ENCODE results near the gene PFN1.
"Not testable (repeated sequence)": the region's sequence is repeated elsewhere in the genome, so short reads cannot be mapped to it uniquely, and the experiment has no call there.

Gene PFN1

GRCh38 chr17:4945176-4945943 is 3.0 kb downstream of the PFN1 start:
- no peak for DNase-seq

- no peak for DNase-seq
These were observed 3.7 kb downstream of the PFN1 start for GRCh38 chr17:4944554-4945175.

GRCh38 chr17:4944163-4944553 is 4.2 kb downstream of the PFN1 start:
- no peak for DNase-seq

GRCh38 chr17:4942760-4943508 is 5.4 kb downstream of the PFN1 start:
- DNase-seq: no peak

GRCh38 chr17:4941319-4941610 is 7.1 kb downstream of the PFN1 start:
- DNase-seq: no peak

- no peak for DNase-seq
These were observed 7.6 kb downstream of the PFN1 start for GRCh38 chr17:4940555-4941318.

GRCh38 chr17:4939796-4940554 is 8.4 kb downstream of the PFN1 start, which contains the start of the genes RNF167 and SLC25A11:
Gene RNF167, plus strand, starts transcription at chr17:4940268. Its CDS starts 642 bp downstream, at chr17:4940910.
Gene SLC25A11, minus strand, starts transcription at chr17:4940046. Its CDS starts 136 bp downstream, at chr17:4939910.
- DNase-seq: peak; percentile 99

- DNase-seq: no peak
These were observed 8.9 kb downstream of the PFN1 start for GRCh38 chr17:4939546-4939795.

GRCh38 chr17:4938688-4939545 is 9.4 kb downstream of the PFN1 start:
- no peak for DNase-seq

- DNase-seq: no peak
These were observed 10.2 kb downstream of the PFN1 start for GRCh38 chr17:4938069-4938491.

- no peak for DNase-seq
These were observed 10.8 kb downstream of the PFN1 start for GRCh38 chr17:4937553-4937952.

- DNase-seq: no peak
These were observed 11.9 kb downstream of the PFN1 start for GRCh38 chr17:4936436-4936835.

- no peak for DNase-seq
These were observed 12.7 kb downstream of the PFN1 start for GRCh38 chr17:4935650-4936049.

- no peak for DNase-seq
These were observed 14.0 kb downstream of the PFN1 start for GRCh38 chr17:4934173-4934979.

- no peak for DNase-seq
These were observed 14.7 kb downstream of the PFN1 start for GRCh38 chr17:4933646-4934045.

- no peak for DNase-seq
These were observed 15.6 kb downstream of the PFN1 start for GRCh38 chr17:4932756-4933155.

- DNase-seq: no peak
These were observed 16.4 kb downstream of the PFN1 start, which contains the start of gene GP1BA for GRCh38 chr17:4931963-4932362. Gene GP1BA, plus strand, starts transcription at chr17:4932277. Its CDS starts 328 bp downstream, at chr17:4932605.

- DNase-seq: no peak
These were observed 19.4 kb downstream of the PFN1 start for GRCh38 chr17:4928881-4929280.

- not testable (repeated sequence) for DNase-seq
These were observed 21.6 kb downstream of the PFN1 start for GRCh38 chr17:4926577-4927335.

- DNase-seq: no peak
These were observed 27.0 kb downstream of the PFN1 start for GRCh38 chr17:4921320-4921719.

Data from retina (tissue), 1 donor.